Fibroblast of skin of right quadriceps (primary cell): ENCODE results near the gene PLOD2.

Experiments used
- DNase-seq: peaks from one replicate; pipeline ENCODE4 v3.0.0-alpha.2; 2013

Gene PLOD2

DNA sequence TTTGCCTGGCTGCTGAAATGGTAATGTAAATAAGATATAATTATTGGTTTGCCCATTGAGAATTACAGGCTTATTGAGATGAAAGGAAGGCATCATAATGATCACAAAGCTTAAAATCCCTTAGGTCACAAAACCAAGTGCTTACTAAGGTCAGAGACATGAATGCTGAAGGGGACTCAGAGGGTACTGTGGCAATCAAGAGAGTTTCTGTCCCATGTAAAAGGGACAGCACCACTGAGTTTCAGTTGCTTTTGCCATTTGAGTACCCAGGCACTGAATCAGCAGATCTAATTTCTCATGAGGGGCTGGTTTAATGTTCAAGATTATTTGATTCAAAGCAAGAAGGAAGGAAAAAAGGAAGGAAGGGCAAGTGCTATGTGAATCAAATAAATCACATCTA, 127.0 kb downstream of the PLOD2 start:
- DNase-seq = no peak

DNA sequence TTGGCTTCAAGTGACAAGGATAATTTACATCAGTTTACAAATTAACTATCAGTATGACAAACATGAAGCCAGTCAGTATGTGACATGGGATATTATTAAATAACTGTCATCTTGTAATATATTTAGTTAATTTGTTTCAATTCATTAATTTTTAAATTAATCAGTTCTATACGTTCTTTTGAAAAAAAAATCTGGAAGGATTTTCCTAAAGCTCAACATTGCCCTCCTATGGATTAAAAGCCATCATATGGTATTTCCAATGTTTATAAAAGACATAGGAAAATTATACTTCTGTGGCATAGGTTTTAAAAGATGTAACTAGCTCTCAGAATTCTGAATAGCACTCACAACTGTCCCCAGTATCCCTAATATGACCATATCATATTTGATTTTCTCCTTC, 134.4 kb downstream of the PLOD2 start:
- no peak for DNase-seq

DNA sequence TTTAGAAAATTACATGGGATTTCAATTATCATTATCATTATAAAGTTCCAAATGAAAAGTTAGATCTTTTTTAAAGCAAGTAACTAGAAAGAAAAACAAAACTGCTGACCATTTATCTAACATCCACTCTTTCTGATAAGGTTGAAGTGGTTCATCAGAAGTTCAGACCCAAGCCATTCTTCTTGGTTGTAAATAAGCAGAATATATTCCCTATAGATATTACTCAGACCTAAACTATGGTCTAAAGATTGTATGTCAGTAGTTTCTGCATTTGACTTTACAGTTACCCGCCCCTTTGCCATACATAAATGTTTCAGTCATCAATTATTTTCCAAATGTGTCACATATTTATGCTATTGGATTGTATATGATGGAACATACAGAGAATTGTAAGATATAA, 136.7 kb downstream of the PLOD2 start:
- no peak for DNase-seq

DNA sequence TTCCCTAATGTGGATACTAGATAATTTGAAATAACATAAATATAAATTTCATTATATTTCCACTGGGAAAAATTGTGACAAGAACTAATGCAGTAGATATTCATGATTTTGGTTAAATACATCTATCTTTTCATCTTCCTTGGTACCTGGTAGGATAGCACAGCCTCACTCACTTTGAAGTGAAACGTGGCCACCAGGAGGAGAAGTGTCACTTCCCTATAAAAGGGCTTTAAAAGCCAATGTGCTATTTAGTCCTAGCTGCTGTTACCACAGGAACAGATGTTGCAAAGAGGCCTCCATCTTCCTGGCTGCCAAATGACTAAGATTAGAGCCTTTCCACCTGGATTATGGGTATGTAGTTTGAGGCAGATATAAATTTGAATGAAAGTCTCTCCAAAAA, 140.0 kb downstream of the PLOD2 start:
- DNase-seq = no peak

DNA sequence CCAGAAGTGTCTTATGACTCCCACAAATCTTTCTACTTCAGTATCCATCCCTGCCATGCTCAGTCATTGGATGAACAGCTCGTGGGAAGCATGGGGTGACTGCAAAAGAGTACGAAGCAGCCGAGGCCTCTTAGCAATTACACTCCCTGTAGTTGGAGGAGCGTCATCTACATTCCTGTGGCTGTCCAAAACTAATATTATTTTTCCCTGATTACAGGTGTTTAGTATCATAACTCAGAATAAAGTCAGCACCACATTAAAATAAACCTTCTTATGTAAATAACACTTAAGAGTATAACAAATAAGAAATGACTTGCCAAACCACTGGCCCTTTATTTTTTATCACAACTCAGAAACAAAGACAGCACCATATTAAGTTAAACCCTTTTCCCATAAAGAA, 141.5 kb downstream of the PLOD2 start:
- no peak for DNase-seq
